OCI-LY3 (cell line): Measurements from ENCODE around the gene HOXC6.

Experiments
- EZH2phosphoT487 ChIP-seq: fragments of 200-600 bp; shearing (Covaris generic); IDR thresholded peaks from 2 replicates; pipeline ENCODE4 v1.6.1; 2018; ENCODE audit warnings: antibody characterized with exemption, mixed run types, low read depth
- TF ChIP-seq, protein P1 (sequence below): fragments of 200-600, 300-600 bp; sonication (generic); IDR thresholded peaks from 2 replicates; pipeline ENCODE4 v1.5.1; 2014; ENCODE audit warnings: antibody characterized with exemption, low read length, low read depth

DNA sequence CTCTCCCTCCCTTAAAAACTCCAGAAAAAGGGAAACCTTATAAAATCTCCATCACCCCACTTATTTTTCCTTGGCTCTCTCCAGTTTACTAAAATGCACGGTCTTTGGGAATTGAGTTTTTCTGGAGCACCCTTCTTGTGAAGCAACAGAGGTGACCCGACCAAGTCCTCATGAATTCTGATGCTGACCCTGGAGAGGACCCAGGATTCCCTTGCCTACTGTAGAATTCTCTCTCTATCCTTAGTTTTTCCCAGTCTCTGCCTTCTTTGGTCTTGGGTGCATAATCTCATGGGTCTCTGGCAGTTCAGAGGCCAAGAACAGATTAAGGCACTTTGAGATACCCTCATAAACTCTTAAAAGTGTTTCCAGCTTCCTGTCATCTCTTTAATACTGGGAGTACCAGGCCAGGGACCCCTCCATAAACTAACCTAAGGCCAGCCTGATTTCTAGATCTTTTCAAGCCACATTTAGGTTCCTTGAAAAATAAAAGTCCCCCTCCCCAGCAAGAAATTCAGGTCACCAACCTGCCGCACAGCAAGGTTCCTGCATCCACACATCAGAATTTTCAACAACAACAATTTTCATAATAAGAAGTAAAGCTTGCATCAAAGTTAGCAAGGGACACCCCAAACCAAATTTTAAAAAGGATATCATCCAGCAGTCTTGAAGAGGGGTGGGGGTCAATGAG is 20.3 kb downstream of the HOXC6 start:
- TF ChIP-seq, protein P1, sequence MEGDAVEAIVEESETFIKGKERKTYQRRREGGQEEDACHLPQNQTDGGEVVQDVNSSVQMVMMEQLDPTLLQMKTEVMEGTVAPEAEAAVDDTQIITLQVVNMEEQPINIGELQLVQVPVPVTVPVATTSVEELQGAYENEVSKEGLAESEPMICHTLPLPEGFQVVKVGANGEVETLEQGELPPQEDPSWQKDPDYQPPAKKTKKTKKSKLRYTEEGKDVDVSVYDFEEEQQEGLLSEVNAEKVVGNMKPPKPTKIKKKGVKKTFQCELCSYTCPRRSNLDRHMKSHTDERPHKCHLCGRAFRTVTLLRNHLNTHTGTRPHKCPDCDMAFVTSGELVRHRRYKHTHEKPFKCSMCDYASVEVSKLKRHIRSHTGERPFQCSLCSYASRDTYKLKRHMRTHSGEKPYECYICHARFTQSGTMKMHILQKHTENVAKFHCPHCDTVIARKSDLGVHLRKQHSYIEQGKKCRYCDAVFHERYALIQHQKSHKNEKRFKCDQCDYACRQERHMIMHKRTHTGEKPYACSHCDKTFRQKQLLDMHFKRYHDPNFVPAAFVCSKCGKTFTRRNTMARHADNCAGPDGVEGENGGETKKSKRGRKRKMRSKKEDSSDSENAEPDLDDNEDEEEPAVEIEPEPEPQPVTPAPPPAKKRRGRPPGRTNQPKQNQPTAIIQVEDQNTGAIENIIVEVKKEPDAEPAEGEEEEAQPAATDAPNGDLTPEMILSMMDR = no peak
- no peak for TF ChIP-seq EZH2phosphoT487
